SU-DHL-6 (cell line): ENCODE results near the gene PAIP2.

ENCODE experiments used
- EZH2phosphoT487 ChIP-seq: fragments of 200-600 bp; sonication (generic), shearing (Covaris generic); conservative IDR thresholded peaks from 2 replicates; pipeline ENCODE4 v1.6.1; 2018; ENCODE audit warnings: mild to moderate bottlenecking, antibody characterized with exemption, low read length, moderate library complexity, mixed read lengths
- TF ChIP-seq, protein P1 (sequence below): fragments of 200-600 bp; sonication (generic); IDR thresholded peaks from one replicate; pipeline ENCODE4 v1.5.1; 2017; ENCODE audit warnings: antibody characterized with exemption, mild to moderate bottlenecking, low read length, moderate library complexity; ENCODE audit not compliant: insufficient read depth, poor library complexity, severe bottlenecking

GRCh38 chr5:139418793-139419192 lies 77.1 kb downstream of the PAIP2 start:
- no peak for TF ChIP-seq EZH2phosphoT487
- TF ChIP-seq, protein P1, sequence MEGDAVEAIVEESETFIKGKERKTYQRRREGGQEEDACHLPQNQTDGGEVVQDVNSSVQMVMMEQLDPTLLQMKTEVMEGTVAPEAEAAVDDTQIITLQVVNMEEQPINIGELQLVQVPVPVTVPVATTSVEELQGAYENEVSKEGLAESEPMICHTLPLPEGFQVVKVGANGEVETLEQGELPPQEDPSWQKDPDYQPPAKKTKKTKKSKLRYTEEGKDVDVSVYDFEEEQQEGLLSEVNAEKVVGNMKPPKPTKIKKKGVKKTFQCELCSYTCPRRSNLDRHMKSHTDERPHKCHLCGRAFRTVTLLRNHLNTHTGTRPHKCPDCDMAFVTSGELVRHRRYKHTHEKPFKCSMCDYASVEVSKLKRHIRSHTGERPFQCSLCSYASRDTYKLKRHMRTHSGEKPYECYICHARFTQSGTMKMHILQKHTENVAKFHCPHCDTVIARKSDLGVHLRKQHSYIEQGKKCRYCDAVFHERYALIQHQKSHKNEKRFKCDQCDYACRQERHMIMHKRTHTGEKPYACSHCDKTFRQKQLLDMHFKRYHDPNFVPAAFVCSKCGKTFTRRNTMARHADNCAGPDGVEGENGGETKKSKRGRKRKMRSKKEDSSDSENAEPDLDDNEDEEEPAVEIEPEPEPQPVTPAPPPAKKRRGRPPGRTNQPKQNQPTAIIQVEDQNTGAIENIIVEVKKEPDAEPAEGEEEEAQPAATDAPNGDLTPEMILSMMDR, result no peak
